GM19099 (cell line): ENCODE results near the gene JARID2.

Experiments
- POLR2A ChIP-seq: IDR thresholded peaks from 3 replicates; pipeline ENCODE4 v1.6.1; 2011; ENCODE audit warnings: low read depth; ENCODE audit not compliant: insufficient read length; ENCODE audit errors: extremely low read depth

Gene JARID2

DNA sequence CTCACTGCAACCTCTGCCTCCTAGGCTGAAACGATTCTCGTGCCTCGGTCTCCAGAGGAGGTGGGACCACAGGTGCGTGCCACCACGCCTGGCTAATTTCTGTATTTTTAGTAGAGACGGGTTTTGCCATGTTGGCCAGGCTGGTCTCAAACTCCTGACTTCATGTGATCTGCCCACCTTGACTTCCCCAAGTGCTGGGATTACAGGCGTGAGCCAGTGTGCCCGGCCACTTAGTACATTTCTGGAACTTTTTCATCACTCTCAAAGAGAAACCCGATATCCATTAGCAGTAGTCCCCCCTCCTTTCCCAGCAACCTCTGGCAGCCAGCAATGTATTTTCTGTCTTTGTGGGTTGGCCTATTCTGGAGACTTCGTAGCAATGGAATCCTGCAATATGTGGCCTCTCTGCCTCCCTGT is 109.8 kb downstream of the JARID2 start:
- TF ChIP-seq POLR2A = no peak

DNA sequence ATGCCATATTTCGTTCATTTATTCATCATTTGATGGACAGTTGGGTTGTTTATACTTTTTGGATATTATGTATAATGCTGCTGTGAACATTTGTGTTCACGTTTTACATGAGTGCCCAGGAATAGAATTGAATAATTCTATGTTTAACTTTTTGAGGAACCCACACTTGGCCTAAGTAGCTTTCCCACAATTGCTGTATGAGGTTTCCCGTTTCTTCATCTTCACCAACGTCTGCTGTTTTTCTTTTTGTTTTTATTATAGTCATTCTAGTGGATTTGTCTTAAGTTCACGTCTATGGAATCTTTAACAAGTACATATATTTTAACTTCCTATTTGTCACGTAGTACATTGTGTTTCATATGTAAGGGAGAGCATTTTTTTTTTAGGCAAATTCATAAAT is 110.3 kb downstream of the JARID2 start:
- TF ChIP-seq POLR2A = no peak

DNA sequence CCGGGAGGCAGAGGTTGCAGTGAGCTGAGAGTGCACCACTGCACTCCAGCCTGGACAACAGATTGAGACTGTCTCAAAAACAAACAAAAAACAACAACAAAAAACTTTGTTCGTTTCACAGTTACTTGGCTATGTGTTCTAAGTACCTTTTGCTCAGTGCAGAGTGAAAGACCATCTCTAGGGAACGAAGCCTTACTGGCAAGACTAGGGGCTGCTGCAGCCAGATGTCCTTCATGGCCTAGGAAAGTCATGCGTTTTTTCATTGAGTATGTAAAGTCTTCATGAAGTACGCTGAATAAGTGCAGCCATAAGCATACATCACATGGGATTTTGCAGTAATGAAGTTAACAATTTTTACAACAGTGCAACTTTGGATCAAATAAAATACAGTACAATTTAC is 111.1 kb downstream of the JARID2 start:
- no peak for TF ChIP-seq POLR2A

DNA sequence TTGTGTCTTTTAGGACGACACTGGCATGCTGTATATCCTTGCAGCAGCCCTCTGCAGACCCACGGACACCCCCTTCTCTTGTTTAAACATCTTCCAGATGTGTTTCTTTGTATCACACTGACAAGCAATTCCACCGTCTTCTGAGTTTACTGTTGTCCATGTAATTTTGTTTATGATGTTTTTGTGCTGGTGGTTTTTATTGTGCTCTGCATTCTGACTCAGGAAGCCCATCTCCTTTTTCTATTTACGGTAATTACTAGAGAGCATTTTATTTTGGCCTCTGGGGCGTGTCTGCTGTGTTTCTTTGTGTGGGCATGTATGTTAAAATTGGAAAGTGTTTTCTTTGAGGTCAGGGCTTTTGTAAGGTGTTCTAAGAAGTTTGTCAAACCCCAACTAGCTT is 111.9 kb downstream of the JARID2 start:
- TF ChIP-seq POLR2A = no peak

DNA sequence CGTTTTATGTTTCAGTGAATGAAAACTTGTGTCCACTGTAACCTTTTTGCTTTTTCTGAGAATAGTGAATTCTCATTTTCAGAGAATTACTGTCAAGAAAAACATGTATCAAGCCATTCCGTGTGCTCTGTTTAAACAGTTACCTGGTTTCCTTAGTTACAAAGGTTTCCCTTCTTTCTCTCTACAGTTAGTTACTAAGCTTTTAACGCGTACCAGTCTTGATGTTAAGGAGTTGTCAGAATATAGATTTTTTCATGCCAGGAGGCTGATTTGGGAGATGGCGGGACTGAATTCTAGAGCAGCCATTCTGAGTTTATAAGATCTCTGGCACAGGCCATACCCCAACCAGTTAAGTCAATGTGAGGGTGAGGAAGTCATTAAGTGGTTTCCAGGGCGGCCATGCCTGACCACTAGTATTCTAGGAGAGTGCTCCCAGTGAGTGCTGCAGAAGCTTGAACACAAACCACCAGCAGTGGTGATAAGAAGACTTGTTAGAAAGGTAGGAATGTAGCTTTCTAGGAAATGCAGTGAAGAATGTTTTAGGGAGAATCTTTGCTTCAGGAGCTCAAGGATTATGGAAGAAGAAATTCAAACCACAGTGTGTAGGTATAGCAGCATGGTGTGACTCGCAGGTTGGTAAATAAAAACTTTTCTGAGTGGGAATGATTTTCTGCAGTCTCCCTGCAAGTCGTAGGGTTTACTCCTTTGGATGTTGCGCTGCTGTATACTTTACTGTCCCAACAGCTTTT is 112.9 kb downstream of the JARID2 start:
- TF ChIP-seq POLR2A = no peak

DNA sequence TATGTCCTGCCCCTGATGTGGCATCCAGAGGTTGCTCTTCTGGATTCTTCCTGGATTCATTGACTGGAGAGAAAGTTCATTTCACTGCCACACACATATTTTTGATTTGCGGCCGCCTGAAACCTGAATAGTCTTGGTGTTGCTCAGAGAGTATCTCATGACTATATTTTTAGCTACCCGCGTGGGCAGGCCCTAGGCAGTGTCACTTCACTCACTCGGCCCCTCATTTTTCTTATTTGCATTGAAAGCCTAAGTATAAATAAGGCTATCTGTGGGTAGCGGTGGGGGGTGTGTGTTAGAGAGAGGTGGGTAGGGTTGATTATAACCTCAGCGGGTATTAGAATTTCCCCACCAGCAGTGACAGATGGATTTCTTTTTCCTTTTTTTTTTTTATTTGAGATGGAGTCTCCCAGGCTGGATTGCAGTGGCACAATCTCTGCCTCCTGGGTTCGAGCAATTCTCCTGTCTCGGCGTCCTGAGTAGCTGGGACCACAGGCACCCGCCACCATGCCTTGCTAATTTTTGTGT is 113.5 kb downstream of the JARID2 start:
- TF ChIP-seq POLR2A = no peak

DNA sequence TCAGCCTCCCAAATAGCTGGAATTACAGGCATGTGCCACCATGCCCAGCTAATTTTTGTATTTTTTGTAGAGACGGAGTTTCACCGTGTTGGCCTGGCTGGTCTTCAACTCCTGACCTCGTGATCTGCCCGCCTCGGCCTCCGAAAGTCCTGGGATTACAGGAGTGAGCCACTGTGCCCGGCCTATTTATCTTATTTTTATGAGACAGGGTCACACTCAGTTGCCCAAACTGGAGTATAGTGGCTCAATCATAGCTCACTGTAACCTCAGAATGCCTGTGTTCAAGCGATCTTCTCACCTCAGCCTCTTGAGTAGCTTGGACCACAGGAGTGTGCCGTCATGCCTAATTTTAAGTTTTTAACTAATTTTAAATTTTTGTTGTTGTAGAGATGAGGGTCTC is 114.4 kb downstream of the JARID2 start:
- TF ChIP-seq POLR2A = no peak

DNA sequence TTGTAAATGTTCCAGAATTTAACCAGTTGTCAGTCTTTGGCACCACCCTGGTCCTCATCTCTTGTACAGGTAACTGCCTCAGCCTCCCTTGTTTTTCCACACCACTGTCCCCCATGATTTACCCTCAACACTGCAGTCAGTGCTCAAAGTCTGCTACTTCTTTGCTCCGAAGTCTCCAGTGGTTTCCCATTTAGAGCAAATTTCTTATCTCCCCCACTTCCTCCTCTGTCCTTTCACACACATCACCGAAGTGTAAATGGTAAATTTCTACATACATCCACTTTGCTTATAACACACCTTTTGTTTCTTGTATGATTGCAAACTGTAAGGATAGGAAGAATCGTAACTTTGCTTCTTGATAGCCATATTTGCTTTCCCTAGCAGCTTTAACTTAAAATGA is 115.3 kb downstream of the JARID2 start:
- no peak for TF ChIP-seq POLR2A

DNA sequence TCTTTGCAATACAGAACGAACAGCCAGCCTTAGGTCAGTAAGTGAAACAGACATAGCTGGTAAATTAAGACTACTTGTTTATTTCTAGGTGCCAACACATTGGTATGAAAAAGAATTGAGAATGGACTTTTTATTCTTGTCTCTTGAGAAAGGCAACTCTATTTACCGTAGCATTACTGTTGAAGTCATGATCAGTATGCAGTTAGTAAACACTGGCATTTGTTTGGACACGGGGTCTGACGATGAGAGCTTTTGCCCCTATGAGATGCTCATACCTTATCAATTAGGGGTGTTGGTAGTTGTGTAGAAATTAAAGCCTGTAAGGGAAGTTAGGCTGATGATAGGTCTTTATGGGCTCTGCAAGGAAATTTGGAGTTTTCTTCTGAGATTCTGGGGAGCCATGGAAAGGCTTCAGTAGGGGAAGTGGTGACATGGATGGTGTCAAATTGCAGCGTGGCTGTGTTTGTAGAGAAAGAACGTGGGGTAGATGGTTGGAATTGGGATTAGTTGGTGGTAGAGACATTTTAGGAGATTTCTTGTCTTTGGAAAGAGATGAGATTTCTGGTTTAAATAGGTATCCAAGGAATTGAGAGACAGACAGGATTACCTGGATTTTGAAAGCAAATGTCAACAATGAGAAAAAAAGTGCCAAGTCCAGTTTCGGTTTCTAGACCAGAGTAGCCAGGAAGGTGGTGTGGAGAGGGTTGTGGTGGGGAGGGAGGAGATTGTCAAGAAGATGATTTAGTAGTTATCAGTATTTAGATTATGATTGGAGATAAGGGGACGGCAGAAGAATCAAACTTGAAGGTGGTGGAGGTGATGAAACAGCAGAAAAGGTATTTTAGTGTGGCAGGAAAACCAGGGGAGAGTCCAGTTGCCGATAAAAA is 116.6 kb downstream of the JARID2 start:
- TF ChIP-seq POLR2A = no peak

DNA sequence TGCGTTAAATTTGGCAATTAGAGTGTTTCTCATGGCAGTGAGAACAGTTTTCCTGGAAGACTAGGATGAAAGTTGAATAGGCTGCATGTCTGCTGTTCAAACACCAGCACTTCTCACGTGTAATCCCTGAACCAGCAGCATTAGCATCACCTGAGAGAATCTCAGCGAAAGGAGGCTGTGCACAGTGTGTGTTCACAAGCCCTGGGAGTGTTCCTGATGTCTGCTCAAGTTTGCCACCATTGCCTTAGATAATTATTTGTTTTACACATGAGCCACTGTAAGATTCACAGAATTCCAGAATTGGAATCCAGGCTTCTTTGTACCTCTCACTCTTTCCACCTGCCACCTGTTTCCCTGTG is 117.3 kb downstream of the JARID2 start:
- no peak for TF ChIP-seq POLR2A

DNA sequence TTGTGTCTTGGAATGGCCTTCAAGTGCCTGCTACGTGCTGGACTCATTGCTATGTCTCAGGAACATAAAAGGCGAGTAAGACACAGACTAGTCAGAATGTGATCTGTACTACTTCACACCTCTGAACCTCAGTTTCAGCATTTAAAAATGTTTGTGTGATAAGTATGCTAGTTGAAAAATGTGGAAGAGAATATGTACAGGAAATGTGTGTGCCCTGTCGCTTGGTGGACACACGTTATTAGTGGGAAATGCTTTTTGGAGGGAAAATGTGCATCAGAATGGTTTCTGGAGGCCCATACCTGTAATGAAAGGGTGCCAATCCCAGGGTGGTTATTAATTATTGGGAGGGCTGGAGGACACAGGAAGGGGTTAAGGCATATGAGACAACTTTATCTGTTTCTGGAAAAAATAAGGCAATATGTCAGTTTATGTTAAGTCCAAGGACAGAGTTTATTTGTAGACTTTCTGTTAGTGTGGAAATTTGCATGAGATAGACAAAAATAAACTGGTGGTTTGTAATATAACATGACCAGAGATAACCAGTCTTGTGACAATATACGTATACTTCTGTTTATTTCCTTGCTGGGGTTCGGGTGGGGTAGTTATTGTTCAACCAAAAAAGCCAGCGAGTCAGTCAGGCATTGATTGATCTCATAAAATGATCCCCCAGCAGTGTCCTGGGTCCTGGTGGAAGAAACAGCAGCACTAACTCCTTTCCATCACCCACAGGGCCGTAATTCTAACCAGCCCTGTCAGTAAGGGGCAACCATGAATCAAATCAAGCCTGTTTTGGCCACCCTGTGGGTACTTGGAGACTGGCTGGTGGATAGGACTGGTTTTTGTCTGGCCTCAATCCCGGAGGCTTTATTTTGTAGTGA is 117.9 kb downstream of the JARID2 start:
- no peak for TF ChIP-seq POLR2A

DNA sequence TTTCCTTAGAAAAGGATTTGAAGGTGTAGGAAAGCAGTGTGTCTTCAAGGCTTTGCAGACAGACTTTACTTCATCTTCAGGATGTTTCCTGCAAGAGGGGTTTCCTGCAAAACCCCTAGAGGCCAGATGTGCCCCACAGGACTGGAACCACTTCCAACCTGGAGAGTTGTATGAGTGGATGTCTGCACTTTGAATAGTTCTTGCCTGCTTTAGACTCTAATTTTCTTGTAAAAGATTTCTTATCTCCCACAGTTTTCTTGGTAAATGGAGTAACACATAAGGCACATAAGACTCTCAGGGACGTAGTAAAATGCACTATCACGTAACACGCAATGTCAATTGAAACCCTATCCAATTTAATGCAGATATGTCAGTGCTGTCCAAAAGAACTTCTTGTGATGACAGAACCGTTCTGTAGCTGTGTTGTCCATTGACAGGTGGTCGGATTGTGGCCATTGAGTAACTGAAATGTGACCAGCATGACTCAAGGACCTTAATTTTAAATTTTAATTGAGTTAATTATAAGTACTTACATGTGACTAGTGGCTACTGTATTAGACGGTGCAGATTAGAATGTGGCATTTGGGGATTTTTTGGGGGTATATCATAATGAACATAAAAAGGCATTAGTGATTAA is 118.7 kb downstream of the JARID2 start:
- no peak for TF ChIP-seq POLR2A

DNA sequence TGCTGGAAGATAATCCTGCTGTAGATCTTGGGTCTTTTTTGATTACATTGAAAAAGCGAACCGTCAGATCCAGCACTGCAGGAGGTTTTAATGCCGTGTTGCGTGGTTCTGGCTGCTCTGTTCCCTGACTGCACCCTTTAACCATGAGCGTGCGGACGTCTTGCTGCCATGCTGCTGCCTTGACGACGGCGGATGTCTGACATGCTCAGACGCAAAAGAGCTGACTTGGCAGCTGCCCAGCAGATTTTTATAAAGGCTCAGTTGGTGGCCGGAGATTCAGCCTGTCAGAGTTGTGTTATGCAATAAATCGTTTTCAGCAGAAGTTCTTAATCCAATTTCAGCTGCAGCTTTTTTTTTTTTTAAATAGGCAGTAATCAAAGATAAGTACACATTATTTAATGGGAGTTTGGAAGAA is 119.4 kb downstream of the JARID2 start:
- no peak for TF ChIP-seq POLR2A

DNA sequence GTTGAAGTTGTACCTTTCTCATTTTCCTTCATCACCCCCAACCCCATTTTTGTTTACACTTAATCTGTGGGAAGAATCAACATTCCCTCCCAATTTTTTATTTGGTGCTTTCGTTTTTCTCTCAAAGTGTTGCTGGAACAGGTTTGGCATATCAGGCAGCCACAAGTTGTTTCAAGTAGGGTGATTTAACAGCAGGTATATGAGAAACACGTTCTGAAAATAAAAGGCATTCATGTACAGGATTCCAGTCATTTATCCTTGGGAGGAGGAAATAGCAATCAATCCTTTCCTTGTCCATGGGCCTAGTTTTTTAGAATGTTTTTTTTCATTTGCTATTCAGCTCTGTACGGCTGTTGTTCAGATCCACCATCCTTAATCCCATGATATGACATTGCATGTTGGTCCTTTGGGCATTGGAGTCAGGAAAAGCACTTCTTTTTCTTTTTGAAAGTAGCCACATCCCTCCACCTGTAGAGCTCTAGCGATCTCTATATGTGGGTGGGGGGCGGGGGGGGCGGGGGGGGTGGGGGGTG is 120.2 kb downstream of the JARID2 start:
- TF ChIP-seq POLR2A = no peak
